RWPE2 (cell line): ENCODE results near the gene SAMD5.

Source experiments
- ATAC-seq: fragments of 200-7000 bp; cut with Tn5 transposase; 3 replicates; pipeline ENCODE4 v1.9.1; 2021; ENCODE audit warnings: low read depth
- DNase-seq: peaks from one replicate; pipeline ENCODE4 v3.0.0-alpha.2; 2020; ENCODE audit warnings: low spot score
- H3K27ac ChIP-seq: fragments of 450-650 bp; 2 replicates; pipeline ENCODE4 v1.5.1; 2017; ENCODE audit warnings: mild to moderate bottlenecking; ENCODE audit not compliant: poor library complexity, severe bottlenecking
- H3K27me3 ChIP-seq: fragments of 250-450 bp; sonication (Bioruptor Pico); 2 replicates; pipeline ENCODE4 v1.5.1; 2021; ENCODE audit warnings: mild to moderate bottlenecking, moderate library complexity; ENCODE audit not compliant: insufficient read depth, poor library complexity, severe bottlenecking
- H3K36me3 ChIP-seq: fragments of 250-450 bp; sonication (Bioruptor Pico); 2 replicates; pipeline ENCODE4 v1.5.1; 2020; ENCODE audit warnings: low read depth, mild to moderate bottlenecking, moderate library complexity
- H3K4me1 ChIP-seq: fragments of 250-450 bp; sonication (Bioruptor Pico); 2 replicates; pipeline ENCODE4 v1.5.1; 2021; ENCODE audit warnings: mild to moderate bottlenecking, moderate library complexity; ENCODE audit not compliant: insufficient read depth, poor library complexity, severe bottlenecking
- H3K4me3 ChIP-seq: fragments of 250-450 bp; sonication (Bioruptor Pico); 2 replicates; pipeline ENCODE4 v1.5.1; 2021; ENCODE audit warnings: mild to moderate bottlenecking, moderate library complexity; ENCODE audit not compliant: severe bottlenecking
- H3K9me3 ChIP-seq: fragments of 250-450 bp; sonication (Bioruptor Pico); 2 replicates; pipeline ENCODE4 v1.5.1; 2021; ENCODE audit warnings: mild to moderate bottlenecking, moderate library complexity; ENCODE audit not compliant: severe bottlenecking
- TF ChIP-seq, protein P1 (sequence below): fragments of 450-650 bp; IDR thresholded peaks from one replicate; pipeline ENCODE4 v1.5.1; 2017; ENCODE audit warnings: mild to moderate bottlenecking, moderate library complexity; ENCODE audit not compliant: poor library complexity, severe bottlenecking

Gene SAMD5

DNA sequence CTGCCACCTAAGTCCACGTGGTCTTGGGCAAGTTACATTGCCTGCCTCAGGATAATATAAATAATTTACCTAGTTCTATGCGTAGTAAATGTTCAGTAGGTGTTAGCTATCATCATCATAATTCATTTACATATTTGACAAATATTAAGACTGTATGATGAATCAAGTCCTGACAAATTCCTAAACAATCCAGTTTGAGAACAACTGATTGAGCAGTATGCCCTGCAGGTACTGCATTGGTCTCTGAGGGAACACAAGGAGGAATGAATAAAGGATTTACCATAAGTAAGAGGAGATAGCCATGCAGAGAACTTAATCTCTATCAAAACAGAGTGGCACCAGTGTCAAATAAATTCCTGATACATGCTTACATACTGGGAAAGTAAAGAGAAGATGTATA lies 70.4 kb downstream of the SAMD5 start:
- ATAC-seq (no peak), DNase-seq (no peak)
- Histone ChIP-seq H3K4me3 (no peak overlapping the region), H3K9me3 (no peaks in the 10 kb centered on the region), H3K4me1 (no peaks in the 10 kb centered on the region), H3K27me3 (no peaks in the 10 kb centered on the region), H3K27ac (no peak overlapping the region), H3K36me3 (no peaks in the 10 kb centered on the region)
- TF ChIP-seq, protein P1, sequence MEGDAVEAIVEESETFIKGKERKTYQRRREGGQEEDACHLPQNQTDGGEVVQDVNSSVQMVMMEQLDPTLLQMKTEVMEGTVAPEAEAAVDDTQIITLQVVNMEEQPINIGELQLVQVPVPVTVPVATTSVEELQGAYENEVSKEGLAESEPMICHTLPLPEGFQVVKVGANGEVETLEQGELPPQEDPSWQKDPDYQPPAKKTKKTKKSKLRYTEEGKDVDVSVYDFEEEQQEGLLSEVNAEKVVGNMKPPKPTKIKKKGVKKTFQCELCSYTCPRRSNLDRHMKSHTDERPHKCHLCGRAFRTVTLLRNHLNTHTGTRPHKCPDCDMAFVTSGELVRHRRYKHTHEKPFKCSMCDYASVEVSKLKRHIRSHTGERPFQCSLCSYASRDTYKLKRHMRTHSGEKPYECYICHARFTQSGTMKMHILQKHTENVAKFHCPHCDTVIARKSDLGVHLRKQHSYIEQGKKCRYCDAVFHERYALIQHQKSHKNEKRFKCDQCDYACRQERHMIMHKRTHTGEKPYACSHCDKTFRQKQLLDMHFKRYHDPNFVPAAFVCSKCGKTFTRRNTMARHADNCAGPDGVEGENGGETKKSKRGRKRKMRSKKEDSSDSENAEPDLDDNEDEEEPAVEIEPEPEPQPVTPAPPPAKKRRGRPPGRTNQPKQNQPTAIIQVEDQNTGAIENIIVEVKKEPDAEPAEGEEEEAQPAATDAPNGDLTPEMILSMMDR = no peak

GRCh38 chr6:147579667-147580066 lies 71.2 kb downstream of the SAMD5 start:
- H3K4me1 ChIP-seq = no peaks in the 10 kb centered on the region

GRCh38 chr6:147582991-147583390 lies 74.5 kb downstream of the SAMD5 start:
- Histone ChIP-seq H3K9me3 (no peaks in the 10 kb centered on the region), H3K4me3 (no peak overlapping the region), H3K36me3 (no peaks in the 10 kb centered on the region), H3K27me3 (peaks cover 6% of the 10 kb centered on the region), H3K27ac (no peak overlapping the region), H3K4me1 (no peaks in the 10 kb centered on the region)
- TF ChIP-seq, protein P1 = no peak
- no peak for ATAC-seq
- DNase-seq = no peak

More at GRCh38 chr6:147579667-147580066, 71.2 kb downstream of the SAMD5 start:
- Histone ChIP-seq H3K27me3 (no peaks in the 10 kb centered on the region), H3K9me3 (no peaks in the 10 kb centered on the region), H3K4me3 (no peak overlapping the region), H3K27ac (no peak overlapping the region), H3K36me3 (no peaks in the 10 kb centered on the region)
- ATAC-seq (no peak), DNase-seq (no peak)
- TF ChIP-seq, protein P1 = no peak

DNA sequence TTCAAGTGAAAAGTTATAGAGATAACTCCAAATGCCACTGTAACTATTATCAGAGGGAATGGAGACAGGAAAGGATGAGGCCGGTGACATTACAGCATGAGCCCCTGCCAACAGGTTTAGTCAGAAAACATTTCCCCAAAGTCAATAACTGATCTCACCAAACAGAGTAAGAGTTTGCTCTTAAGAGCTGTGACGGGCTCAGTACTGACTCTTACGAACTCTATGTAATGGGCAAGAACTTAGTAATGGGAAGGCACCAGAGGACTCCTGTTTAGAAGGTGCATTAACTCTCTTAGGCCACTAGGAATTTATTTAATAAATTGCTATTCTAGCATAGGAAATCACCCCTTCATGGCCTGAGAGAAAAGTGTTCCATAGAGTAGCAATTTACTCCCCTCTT lies 76.8 kb downstream of the SAMD5 start:
- H3K4me3 ChIP-seq = no peak overlapping the region
- H3K27me3 ChIP-seq = peaks cover 6% of the 10 kb centered on the region
- TF ChIP-seq, protein P1 = no peak
- H3K27ac ChIP-seq = no peak overlapping the region
- no peaks in the 10 kb centered on the region for H3K9me3 ChIP-seq
- DNase-seq (no peak), ATAC-seq (no peak)
- no peaks in the 10 kb centered on the region for H3K36me3 ChIP-seq
- no peaks in the 10 kb centered on the region for H3K4me1 ChIP-seq

DNA sequence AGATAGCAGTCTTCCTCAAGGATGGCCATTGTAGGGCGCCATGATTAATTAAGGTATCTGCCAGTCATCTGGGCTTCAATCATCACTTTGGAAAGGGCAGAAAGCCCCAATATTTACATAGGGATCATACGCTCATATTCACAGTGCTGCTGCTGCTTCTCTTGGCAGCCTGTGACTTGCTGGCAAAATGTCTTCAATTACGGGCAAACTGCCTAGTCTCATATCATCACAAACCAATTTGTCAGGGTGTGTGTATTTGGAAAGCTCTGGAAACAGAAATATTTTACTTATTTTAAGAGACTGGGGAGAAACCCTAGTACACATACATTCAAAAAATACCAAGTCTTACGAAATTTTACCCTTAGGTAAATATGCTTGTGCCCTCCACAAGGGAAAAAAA lies 77.6 kb downstream of the SAMD5 start:
- Histone ChIP-seq H3K4me3 (no peak overlapping the region), H3K36me3 (no peaks in the 10 kb centered on the region), H3K27ac (no peak overlapping the region), H3K9me3 (no peaks in the 10 kb centered on the region), H3K27me3 (peaks cover 6% of the 10 kb centered on the region), H3K4me1 (no peaks in the 10 kb centered on the region)
- ATAC-seq = no peak
- DNase-seq = no peak
- TF ChIP-seq, protein P1 = no peak
